ENCODE results near the gene MS4A3.

- TF ChIP-seq CTCF (IDR thresholded peaks at IDR 0.05) (no peak), POLR2A (IDR thresholded peaks at IDR 0.05) (no peak)
Observed at GRCh38 chr11:60018058-60018457, 38.4 kb upstream of the MS4A3 start.
